Osteoblast (primary cell): ENCODE measurements around the gene SCGB1C1. TPM values are rescaled to one million over a fixed set of nuclear protein-coding genes. Genes with fewer than 3 reads are reported as not detected.

ENCODE experiments used
- DNase-seq: peaks from one replicate; pipeline ENCODE4 v3.0.0; 2011; ENCODE audit warnings: low spot score, mixed read lengths; ENCODE audit not compliant: insufficient read length; ENCODE audit errors: missing footprints
- H2AFZ ChIP-seq: 2 replicates; pipeline ENCODE4 v1.6.0; 2011; ENCODE audit warnings: mild to moderate bottlenecking, low read length
- H3K27ac ChIP-seq: 2 replicates; pipeline ENCODE4 v1.5.1; 2011; ENCODE audit warnings: mild to moderate bottlenecking, low read depth, low read length, moderate library complexity
- H3K27me3 ChIP-seq: 2 replicates; pipeline ENCODE4 v1.6.0; 2012; ENCODE audit warnings: mild to moderate bottlenecking, control low read depth, inconsistent platforms, low read length, moderate library complexity; ENCODE audit not compliant: insufficient read depth
- H3K36me3 ChIP-seq: 2 replicates; pipeline ENCODE4 v1.5.1; 2011; ENCODE audit warnings: mild to moderate bottlenecking, low read length, control low read depth, moderate library complexity; ENCODE audit not compliant: insufficient read depth
- H3K4me1 ChIP-seq: 2 replicates; pipeline ENCODE4 v1.5.1; 2011; ENCODE audit warnings: mild to moderate bottlenecking, low read length, control low read depth, moderate library complexity; ENCODE audit not compliant: insufficient read depth
- H3K4me2 ChIP-seq: 2 replicates; pipeline ENCODE4 v1.6.0; 2011; ENCODE audit warnings: mild to moderate bottlenecking, low read length; ENCODE audit not compliant: insufficient read depth
- H3K4me3 ChIP-seq: fragments of 200-600 bp; sonication (generic); 3 replicates; pipeline ENCODE4 v1.5.1; 2012; ENCODE audit warnings: mild to moderate bottlenecking, low read length, inconsistent platforms; ENCODE audit not compliant: insufficient read depth
- H3K79me2 ChIP-seq: 2 replicates; pipeline ENCODE4 v1.6.0; 2012; ENCODE audit warnings: mild to moderate bottlenecking, low read length, control low read depth, inconsistent platforms; ENCODE audit not compliant: insufficient read depth
- H3K9me3 ChIP-seq: 2 replicates; pipeline ENCODE4 v1.5.1; 2011; ENCODE audit warnings: low read depth, low read length, control low read depth
- H4K20me1 ChIP-seq: 2 replicates; pipeline ENCODE4 v1.6.0; 2012; ENCODE audit warnings: mild to moderate bottlenecking, low read length, control low read depth; ENCODE audit not compliant: insufficient read depth
- CTCF ChIP-seq: IDR thresholded peaks from 2 replicates; pipeline ENCODE4 v1.5.1; 2011; ENCODE audit warnings: mild to moderate bottlenecking, low read depth, low read length, moderate library complexity; ENCODE audit errors: extremely low read depth
- total RNA-seq: library from RNA; depleted of rRNA; stranded (reverse); fragments of >200 nt; gene quantifications from 2 replicates; pipeline ENCODE4 v1.2.3, GENCODE V29; 2012

Gene SCGB1C1
- total RNA-seq, 1 donor, result not detected

GRCh38 chr11:212150-213100 lies 19.5 kb downstream of the SCGB1C1 start:
- Histone ChIP-seq H3K4me1 (peaks cover 21% of the 10 kb centered on the region), H3K4me2 (no peak overlapping the region), H3K79me2 (peaks cover 53% of the 10 kb centered on the region), H4K20me1 (peaks cover 47% of the 10 kb centered on the region), H3K27me3 (no peaks in the 10 kb centered on the region), H2AFZ (no peak overlapping the region), H3K9me3 (no peaks in the 10 kb centered on the region), H3K36me3 (peaks cover 59% of the 10 kb centered on the region), H3K27ac (no peak overlapping the region), H3K4me3 (no peak overlapping the region)
- no peak for TF ChIP-seq CTCF
- DNase-seq, result peak; percentile 42

GRCh38 chr11:213111-213510 lies 20.2 kb downstream of the SCGB1C1 start:
- Histone ChIP-seq H3K9me3 (no peaks in the 10 kb centered on the region), H3K4me3 (no peak overlapping the region), H3K4me2 (no peak overlapping the region), H3K27ac (no peak overlapping the region), H2AFZ (no peak overlapping the region), H4K20me1 (peaks cover 47% of the 10 kb centered on the region), H3K4me1 (peaks cover 21% of the 10 kb centered on the region), H3K36me3 (peaks cover 59% of the 10 kb centered on the region), H3K27me3 (no peaks in the 10 kb centered on the region), H3K79me2 (peaks cover 51% of the 10 kb centered on the region)
- DNase-seq, result peak; percentile 41
- no peak for TF ChIP-seq CTCF

- peaks cover 44% of the 10 kb centered on the region for H3K79me2 ChIP-seq
- no peak overlapping the region for H3K4me3 ChIP-seq
- TF ChIP-seq CTCF, result no peak
- no peaks in the 10 kb centered on the region for H3K9me3 ChIP-seq
- no peak overlapping the region for H2AFZ ChIP-seq
- H3K36me3 ChIP-seq, result peaks cover 59% of the 10 kb centered on the region
- H4K20me1 ChIP-seq, result peaks cover 46% of the 10 kb centered on the region
- no peak for DNase-seq
- H3K4me1 ChIP-seq, result peaks cover 21% of the 10 kb centered on the region
- no peak overlapping the region for H3K4me2 ChIP-seq
- no peak overlapping the region for H3K27ac ChIP-seq
- no peaks in the 10 kb centered on the region for H3K27me3 ChIP-seq
These were observed 21.2 kb downstream of the SCGB1C1 start for GRCh38 chr11:214083-214482.

GRCh38 chr11:215581-216037 lies 22.7 kb downstream of the SCGB1C1 start:
- no peak overlapping the region for H3K4me2 ChIP-seq
- no peak overlapping the region for H2AFZ ChIP-seq
- H3K79me2 ChIP-seq, result peaks cover 29% of the 10 kb centered on the region
- H3K9me3 ChIP-seq, result no peaks in the 10 kb centered on the region
- DNase-seq, result peak; percentile 65
- H4K20me1 ChIP-seq, result peaks cover 31% of the 10 kb centered on the region
- no peak overlapping the region for H3K4me3 ChIP-seq
- H3K4me1 ChIP-seq, result peaks cover 6% of the 10 kb centered on the region
- TF ChIP-seq CTCF, result no peak
- H3K36me3 ChIP-seq, result peaks cover 47% of the 10 kb centered on the region
- H3K27ac ChIP-seq, result no peak overlapping the region
- no peaks in the 10 kb centered on the region for H3K27me3 ChIP-seq
